ENCODE data around the gene SNAPC2.

GRCh38 chr19:7944177-7944761 lies 24.1 kb downstream of the SNAPC2 start:
- TF ChIP-seq YY1 (IDR thresholded peaks at IDR 0.05; ENCODE audit: low read depth) (0 out of 2 replicates have a peak, but pooled peaks have one; percentile 27), RFX5 (IDR thresholded peaks at IDR 0.05; ENCODE audit: low read length) (0 out of 2 replicates have a peak, but pooled peaks have one; percentile 22), RXRA (IDR thresholded peaks at IDR 0.05; ENCODE audit: borderline replicate concordance, low read depth) (no peak), RAD21 (IDR thresholded peaks at IDR 0.05; ENCODE audit: low read length) (peak; percentile 72)
- TF ChIP-seq, protein P1, sequence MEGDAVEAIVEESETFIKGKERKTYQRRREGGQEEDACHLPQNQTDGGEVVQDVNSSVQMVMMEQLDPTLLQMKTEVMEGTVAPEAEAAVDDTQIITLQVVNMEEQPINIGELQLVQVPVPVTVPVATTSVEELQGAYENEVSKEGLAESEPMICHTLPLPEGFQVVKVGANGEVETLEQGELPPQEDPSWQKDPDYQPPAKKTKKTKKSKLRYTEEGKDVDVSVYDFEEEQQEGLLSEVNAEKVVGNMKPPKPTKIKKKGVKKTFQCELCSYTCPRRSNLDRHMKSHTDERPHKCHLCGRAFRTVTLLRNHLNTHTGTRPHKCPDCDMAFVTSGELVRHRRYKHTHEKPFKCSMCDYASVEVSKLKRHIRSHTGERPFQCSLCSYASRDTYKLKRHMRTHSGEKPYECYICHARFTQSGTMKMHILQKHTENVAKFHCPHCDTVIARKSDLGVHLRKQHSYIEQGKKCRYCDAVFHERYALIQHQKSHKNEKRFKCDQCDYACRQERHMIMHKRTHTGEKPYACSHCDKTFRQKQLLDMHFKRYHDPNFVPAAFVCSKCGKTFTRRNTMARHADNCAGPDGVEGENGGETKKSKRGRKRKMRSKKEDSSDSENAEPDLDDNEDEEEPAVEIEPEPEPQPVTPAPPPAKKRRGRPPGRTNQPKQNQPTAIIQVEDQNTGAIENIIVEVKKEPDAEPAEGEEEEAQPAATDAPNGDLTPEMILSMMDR (IDR thresholded peaks at IDR 0.05) = peak; percentile 91
